Vagina (tissue), 2 donors: ENCODE data around the gene LRRC10.

Experiments used
- POLR2A ChIP-seq, 2 donors: fragments of 450-650 bp; IDR thresholded peaks; one replicate each; pipeline ENCODE4 v1.6.1; 2017; ENCODE audit warnings: antibody characterized with exemption in 2 of 2, mild to moderate bottlenecking in 2 of 2, moderate library complexity in 2 of 2
- TF ChIP-seq, protein P1 (sequence below), 3 experiments: fragments of 450-650 bp in 2 of 3; fragments of 200-600 bp in 1 of 3; sonication (generic) in 1 of 3; IDR thresholded peaks; one replicate each; pipeline ENCODE4 v1.5.1; 2017 to 2019; ENCODE audit warnings: antibody characterized with exemption in 3 of 3, mild to moderate bottlenecking in 2 of 3, moderate library complexity in 2 of 3

DNA sequence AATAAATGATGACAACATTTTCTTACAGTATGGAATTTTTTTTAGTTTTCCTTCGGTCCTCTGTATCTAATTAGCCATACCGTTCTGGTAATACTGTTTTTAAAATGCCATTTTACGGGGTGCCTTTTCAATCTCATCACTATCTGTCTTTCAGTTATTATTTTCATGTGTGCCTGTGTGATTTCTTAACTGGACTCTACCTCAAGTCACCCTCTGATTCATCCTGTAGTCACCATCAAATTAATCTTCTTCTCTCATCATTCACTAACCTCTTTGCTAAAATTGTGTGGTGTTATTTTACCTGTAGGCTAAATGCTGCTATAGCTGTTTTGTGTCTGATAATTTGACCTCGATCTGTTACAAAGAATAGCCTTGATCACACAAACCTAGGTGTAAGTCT lies 41.5 kb downstream of the LRRC10 start:
- TF ChIP-seq POLR2A (IDR thresholded peaks at IDR 0.05): no peak
- TF ChIP-seq, protein P1, sequence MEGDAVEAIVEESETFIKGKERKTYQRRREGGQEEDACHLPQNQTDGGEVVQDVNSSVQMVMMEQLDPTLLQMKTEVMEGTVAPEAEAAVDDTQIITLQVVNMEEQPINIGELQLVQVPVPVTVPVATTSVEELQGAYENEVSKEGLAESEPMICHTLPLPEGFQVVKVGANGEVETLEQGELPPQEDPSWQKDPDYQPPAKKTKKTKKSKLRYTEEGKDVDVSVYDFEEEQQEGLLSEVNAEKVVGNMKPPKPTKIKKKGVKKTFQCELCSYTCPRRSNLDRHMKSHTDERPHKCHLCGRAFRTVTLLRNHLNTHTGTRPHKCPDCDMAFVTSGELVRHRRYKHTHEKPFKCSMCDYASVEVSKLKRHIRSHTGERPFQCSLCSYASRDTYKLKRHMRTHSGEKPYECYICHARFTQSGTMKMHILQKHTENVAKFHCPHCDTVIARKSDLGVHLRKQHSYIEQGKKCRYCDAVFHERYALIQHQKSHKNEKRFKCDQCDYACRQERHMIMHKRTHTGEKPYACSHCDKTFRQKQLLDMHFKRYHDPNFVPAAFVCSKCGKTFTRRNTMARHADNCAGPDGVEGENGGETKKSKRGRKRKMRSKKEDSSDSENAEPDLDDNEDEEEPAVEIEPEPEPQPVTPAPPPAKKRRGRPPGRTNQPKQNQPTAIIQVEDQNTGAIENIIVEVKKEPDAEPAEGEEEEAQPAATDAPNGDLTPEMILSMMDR (IDR thresholded peaks at IDR 0.05): no peak
